HG02642 (cell line): Measurements from ENCODE around the gene PHF5A.

ENCODE experiments used
- ATAC-seq: cut with Tn5 transposase; IDR thresholded peaks from one replicate; pipeline ENCODE4 v1.9.1; 2021; ENCODE audit warnings: mild to moderate bottlenecking; ENCODE audit not compliant: unreplicated experiment, poor library complexity

The PHF5A gene

DNA sequence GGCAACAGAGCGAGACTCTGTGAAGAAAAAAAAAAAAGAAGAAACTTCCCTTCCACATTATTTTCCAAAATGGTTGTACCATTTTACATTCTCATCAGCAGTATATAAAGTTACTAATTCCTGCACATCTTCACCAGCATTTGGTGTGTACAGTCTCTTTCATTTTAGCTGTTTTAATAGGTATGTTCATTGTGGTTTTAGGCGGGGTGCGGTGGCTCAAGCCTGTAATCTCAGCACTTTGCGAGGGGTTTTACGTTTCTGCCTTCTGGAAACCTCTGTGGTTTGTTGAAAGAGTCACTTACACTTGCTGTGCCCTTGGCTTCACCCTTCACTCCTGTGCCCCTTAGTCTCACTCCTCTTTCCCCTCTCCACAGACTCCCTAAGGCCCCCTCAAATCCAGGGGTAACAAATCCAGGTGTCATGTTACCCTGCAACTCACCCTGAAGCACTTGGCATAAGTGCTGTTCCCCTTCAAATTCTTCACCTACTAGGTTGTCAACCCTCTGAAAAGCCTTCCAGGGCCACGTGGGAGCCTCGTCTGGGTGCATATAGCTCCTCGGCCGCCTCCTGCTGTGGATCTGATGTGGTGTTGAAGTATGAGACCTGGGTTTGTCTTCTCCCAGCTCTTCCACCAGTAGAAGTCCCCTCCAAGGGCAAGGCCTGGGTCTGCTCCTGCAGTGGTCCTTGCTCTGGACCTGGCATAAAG, 42.7 kb downstream of the PHF5A start:
- no peak for ATAC-seq

DNA sequence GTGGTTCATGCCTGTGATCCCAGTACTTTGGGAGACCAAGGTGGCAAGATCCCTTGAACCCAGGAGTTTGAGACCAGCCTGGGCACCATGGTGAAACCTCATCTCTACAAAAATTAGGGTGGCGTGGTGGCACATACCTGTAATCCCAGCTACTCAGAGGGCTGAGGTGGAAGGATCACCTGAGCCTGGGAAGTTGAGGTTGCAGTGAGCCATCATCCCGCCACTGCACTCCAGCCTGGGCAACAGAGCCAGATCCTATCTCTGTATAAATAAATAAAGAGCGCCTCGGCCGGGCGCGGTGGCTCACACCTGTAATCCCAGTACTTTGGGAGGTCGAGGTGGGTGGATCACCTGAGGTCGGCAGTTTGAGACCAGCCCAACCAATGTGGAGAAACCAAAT, 49.8 kb downstream of the PHF5A start:
- no peak for ATAC-seq

GRCh38 chr22:41417622-41418390, 50.7 kb downstream of the PHF5A start:
- ATAC-seq, result no peak

DNA sequence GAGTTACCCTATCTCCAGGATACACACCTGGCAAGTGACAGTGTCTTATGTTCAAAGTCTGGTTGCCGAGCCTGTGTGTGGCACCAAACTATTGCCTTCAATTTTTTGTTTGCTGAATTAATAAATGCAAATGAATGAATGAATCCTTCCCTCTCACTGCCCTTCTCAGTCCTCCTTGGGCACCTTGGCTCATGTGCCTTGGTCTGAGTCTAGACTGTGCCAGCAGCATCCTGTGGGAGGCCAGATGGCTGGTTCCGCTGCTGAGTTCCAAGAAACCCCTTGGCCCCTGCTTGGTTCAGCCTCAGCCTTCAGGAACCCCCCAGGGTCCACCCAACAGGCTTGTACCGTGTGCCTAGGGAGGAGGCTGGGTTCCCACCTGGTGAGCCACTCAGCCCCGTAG, 52.9 kb downstream of the PHF5A start:
- no peak for ATAC-seq

- no peak for ATAC-seq
Measured at GRCh38 chr22:41411021-41411851, 57.3 kb downstream of the PHF5A start.

GRCh38 chr22:41410311-41410751, 58.2 kb downstream of the PHF5A start:
- no peak for ATAC-seq
